GM19240 (cell line): ENCODE results near the gene SUSD1.

ENCODE experiments used
- DNase-seq: peaks from one replicate; pipeline ENCODE4 v3.0.0; 2011; ENCODE audit warnings: low spot score; ENCODE audit not compliant: insufficient read length

The SUSD1 gene

DNA sequence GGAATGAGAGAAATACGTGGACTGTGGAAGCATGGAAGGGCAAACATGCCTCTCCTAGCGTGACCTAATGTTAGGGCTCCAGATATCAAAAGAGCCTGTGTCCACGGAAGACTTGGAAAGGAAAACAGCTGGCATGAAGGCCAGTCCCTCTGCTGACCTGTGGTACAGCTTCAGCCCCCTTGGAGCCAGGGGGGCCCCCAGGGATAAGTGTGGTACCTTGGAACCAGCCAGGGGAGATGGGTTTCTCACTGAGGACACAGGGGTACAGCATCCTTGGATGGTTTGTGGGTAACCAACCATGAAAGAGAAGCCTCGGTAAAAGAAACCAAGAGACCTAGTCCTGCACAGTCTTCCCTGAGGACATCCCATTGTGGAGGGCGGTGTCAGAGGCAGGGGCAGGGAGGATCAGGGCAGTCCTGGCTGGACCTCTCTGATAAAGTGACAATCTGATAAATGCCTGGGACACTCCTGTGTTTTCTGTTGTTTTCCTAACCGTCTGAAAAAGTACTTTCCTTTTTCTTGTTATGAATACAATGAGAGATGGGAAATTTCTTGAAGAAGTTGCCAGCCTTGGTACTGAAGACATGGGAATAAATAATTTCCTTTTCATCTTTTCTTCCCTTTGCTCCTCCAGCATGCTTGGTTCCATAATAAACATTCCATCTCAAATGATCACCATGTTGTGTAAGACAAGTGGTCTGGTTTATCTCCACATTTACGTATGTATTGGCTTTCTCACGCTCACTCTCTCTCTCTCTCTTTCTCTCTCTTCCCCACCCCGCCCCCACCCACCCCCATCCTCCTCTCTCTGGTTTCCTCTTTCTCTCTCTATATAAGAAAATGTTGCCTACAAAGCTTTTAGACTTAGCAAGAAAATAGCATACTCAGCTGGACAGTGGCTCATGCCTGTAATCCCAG lies 102.1 kb downstream of the SUSD1 start:
- DNase-seq = no peak

GRCh38 chr9:112069318-112070169 lies 105.6 kb downstream of the SUSD1 start:
- DNase-seq = peak; percentile 12

GRCh38 chr9:112065806-112066606 lies 109.1 kb downstream of the SUSD1 start:
- DNase-seq = no peak

- DNase-seq = no peak
These were observed 110.2 kb downstream of the SUSD1 start for GRCh38 chr9:112064871-112065270.

DNA sequence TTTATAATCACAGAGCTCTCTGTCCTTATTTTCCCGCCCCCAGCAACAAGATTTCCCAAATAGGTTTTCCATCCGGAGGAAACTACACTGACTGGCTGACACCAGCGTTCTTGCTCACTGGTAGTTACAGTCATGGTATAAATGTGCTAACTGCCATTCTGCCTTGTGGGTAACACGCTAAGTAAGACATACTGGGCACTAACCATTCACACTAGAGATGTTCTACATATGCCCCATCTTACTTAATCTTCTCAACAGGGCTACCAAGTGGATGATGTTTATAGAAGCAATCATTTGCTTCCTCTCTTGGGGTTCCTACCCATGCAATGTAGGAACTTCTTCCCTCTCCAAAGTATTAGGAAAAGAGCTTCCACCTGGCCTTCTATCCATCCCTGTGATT lies 111.5 kb downstream of the SUSD1 start:
- DNase-seq = no peak

DNA sequence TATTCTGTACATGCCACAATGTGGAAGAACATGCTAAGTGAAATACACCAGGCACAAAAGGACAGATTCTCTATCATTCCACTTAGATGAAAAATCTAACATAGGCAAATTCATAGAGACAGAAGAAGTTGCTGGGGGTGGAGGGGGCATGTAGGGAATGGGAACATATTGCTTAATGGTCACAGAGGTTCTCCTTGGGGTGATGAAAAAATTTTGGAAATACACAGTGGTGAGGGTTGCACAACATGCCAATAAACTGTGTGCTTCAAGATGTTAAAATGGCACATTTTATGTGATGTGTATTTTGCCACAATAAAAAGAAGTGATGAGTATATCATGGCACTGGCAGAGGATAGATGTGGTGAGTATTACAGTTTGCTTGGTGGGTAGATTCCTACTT lies 111.9 kb downstream of the SUSD1 start:
- DNase-seq = no peak

DNA sequence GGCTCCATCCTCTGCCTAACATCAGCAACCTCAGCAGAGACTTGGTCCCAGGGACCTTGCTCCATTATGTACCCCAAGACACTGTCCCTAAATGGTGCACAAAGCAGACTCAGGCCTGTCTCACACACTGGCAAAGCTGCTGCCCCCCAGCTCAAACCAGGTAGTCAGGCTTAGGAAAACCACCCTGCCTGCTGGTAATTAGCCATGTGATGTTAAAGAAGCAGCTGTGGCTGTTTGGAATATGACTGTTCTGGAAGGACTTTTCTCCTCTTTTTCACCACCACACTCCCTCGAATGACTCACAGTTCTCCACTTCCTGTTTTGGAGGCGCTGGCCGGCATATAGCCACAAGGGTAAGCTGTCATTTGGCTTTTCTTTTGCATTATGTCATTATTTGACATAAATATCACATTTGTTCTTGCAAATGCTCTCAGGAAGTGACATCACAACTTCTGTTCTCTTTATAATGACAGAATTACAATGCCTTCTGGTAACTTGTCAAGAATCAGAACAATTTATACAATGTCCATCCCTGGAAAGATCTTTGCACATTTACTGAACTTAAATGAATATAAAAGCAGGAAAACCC lies 113.9 kb downstream of the SUSD1 start:
- peak; percentile 37 for DNase-seq

- no peak for DNase-seq
These were observed 115.2 kb downstream of the SUSD1 start for GRCh38 chr9:112059966-112060320.

GRCh38 chr9:112059145-112059965 lies 115.7 kb downstream of the SUSD1 start:
- no peak for DNase-seq

DNA sequence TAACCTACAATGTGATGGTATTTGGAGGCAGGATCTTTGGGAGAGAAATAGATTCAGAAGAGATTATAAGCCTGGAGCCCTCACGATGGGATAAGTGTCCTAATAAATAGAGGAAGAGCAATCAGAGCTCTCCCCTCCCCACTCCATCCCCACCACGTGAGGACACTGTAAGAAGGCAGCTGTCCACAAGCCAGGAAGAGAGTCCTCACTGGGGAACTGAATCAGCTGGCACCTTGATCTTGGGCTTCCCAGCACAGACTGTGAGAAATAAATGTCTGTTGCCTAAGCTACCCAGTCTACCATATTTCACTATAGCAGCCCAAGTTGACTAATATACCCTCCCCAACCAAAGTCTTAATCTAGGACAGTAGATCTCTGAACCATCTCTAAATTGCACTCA lies 118.1 kb downstream of the SUSD1 start:
- DNase-seq = no peak

GRCh38 chr9:112054916-112055315 lies 120.2 kb downstream of the SUSD1 start:
- DNase-seq = no peak

DNA sequence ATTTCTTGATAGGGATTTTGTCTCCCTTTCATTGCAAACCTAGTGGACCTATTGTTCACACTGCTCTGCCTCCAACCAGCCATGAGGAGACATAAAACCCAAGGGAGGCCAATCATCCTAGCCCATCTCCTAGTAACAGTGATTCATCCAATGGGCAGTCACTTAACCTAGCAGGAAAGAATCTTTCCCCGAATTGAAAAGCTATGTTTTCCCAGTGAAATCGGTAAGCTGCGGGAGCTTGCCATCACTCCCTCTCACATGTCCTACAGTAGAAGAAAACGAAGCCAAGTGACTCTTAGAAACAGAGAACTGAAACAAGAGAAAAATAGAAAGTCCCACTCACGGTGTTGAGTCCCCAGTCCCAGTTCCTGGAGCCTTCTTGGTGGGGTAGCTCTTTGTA lies 123.3 kb downstream of the SUSD1 start:
- DNase-seq = no peak

DNA sequence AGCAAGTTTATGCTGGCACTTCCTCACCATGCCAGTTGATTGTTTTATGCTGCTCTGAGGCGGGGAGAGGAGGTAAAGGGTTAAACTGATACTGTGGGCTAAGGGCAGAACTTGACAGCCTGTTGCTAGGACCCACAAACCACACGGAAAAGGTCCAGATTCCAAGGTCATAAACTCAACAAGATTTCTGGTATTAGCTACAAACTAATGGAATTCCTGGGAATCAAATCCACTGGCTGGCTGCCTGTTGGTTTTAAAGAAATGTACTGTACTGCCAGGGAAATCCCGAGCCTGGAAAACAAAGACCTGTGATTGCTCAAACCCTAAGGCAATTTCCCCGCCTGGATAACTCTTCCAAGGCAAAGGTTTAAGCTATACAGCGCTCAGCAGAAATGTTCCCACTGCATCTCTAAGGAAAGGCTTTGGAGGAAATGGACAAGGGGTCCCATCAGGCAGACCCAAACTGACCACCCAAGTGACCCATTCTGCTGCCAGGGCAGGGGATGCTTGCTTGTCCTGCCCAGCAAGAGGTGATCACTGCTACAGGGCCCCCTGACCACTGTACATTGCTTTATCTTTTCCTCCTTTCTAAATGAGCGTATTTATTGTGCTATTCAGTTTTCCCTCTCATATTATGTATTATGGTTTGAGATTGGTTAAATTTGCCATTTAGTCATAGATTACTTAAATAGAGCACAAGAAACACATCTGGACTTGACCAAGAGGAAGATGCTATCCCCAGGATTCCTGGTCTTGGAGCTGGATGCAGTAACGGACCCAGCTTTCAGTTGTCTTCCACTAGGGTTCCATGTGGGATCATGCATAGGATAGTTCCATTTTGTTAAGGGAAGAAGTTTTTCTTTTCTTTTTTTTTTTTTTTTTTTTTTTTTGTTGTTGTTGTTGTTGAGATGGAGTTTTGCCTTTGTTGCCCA lies 124.3 kb downstream of the SUSD1 start:
- DNase-seq = no peak

- no peak for DNase-seq
These were observed 125.1 kb downstream of the SUSD1 start for GRCh38 chr9:112049811-112050516.

GRCh38 chr9:112048924-112049691 lies 126.0 kb downstream of the SUSD1 start:
- DNase-seq = no peak

DNA sequence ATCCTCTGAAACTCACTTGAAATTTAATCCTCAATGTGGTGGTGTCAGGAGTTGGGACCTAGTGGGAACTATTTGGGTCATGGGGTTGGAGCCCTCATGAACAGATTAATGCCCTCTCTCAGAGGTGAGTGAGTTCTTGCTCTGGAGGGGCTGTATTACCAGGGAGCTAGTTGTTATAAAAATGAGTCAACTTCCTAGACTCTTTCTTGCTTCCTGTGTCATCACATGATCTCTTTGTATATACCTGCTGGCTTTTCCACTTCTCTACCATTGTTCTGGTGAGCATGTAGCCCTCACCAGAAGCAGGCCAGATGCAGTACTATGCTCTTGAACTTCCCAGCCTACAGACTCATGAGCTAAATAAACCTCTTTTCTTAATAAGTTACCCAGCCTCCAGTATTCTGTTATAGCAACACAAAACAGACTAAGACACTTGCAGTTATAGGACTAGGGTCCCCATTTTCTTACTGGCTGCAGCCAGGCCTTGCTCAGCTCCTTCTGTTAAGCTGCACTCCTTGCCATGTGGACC lies 127.5 kb downstream of the SUSD1 start:
- no peak for DNase-seq

- DNase-seq = no peak
These were observed 128.9 kb downstream of the SUSD1 start for GRCh38 chr9:112046181-112046580.

- no peak for DNase-seq
These were observed 130.2 kb downstream of the SUSD1 start for GRCh38 chr9:112044881-112045280.
